GM18499 (cell line): ENCODE measurements around the gene DLST.

Experiments
- ATAC-seq: cut with Tn5 transposase; IDR thresholded peaks from one replicate; pipeline ENCODE4 v1.9.1; 2021; ENCODE audit warnings: moderate number of reproducible peaks; ENCODE audit not compliant: insufficient read depth, unreplicated experiment

Gene DLST

GRCh38 chr14:74859757-74860552 is 21.8 kb upstream of the DLST start:
- ATAC-seq = no peak

- ATAC-seq = no peak
Measured at GRCh38 chr14:74860899-74861733, 20.6 kb upstream of the DLST start.

GRCh38 chr14:74861734-74862090 is 20.0 kb upstream of the DLST start:
- no peak for ATAC-seq

GRCh38 chr14:74863274-74863673 is 18.4 kb upstream of the DLST start:
- ATAC-seq = no peak

GRCh38 chr14:74864198-74864597 is 17.5 kb upstream of the DLST start:
- no peak for ATAC-seq

GRCh38 chr14:74865156-74865555 is 16.6 kb upstream of the DLST start:
- no peak for ATAC-seq

- no peak for ATAC-seq
Measured at GRCh38 chr14:74866708-74867389, 14.9 kb upstream of the DLST start.

GRCh38 chr14:74867673-74868072 is 14.0 kb upstream of the DLST start:
- ATAC-seq = no peak

GRCh38 chr14:74868739-74869138 is 13.0 kb upstream of the DLST start:
- ATAC-seq = no peak

GRCh38 chr14:74871819-74872218 is 9.9 kb upstream of the DLST start:
- no peak for ATAC-seq

GRCh38 chr14:74875204-74875603 is 6.5 kb upstream of the DLST start:
- ATAC-seq = no peak

- ATAC-seq = no peak
Measured at GRCh38 chr14:74875941-74876913, 5.5 kb upstream of the DLST start, which contains the start of gene PROX2. TSS of gene PROX2 (minus strand) at chr14:74876145. CDS start at chr14:74863834, 12,311 bp downstream.

- ATAC-seq = no peak
Measured at GRCh38 chr14:74879427-74880182, 2.1 kb upstream of the DLST start.

- peak; percentile 15 for ATAC-seq
Measured at GRCh38 chr14:74882103-74882920, 596 bp downstream of the DLST start.

GRCh38 chr14:74886001-74886400 is 4.3 kb downstream of the DLST start:
- ATAC-seq = no peak

GRCh38 chr14:74888164-74889158 is 6.7 kb downstream of the DLST start:
- ATAC-seq = no peak

GRCh38 chr14:74890262-74890661 is 8.5 kb downstream of the DLST start:
- ATAC-seq = no peak
